HG03097 (cell line): ENCODE results near the gene C1S.
"Not testable (repeated sequence)": the region's sequence is repeated elsewhere in the genome, so short reads cannot be mapped to it uniquely, and the experiment has no call there.

Source experiments
- ATAC-seq: cut with Tn5 transposase; IDR thresholded peaks from one replicate; pipeline ENCODE4 v1.9.1; 2021; ENCODE audit not compliant: unreplicated experiment, low FRiP score

Gene C1S

DNA sequence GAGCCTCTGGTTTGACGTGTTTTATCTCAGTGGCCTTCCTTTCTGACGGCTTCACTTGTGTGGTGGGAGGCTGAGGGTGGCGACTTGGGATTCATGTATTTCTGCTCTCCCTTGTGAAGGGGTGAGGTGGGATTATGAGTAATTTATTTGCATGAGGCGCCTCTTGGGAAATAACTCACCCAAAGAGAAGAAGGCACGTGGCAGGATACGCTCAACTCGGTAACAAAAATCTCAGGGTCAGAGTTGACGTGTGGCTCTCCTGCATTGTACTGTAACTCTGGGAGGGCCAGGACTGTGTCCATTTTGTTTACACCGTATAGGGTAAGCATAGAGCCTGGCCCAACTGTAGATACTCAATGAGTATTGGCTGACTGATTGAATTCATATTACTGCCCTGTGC, 14.6 kb upstream of the C1S start:
- ATAC-seq: no peak

DNA sequence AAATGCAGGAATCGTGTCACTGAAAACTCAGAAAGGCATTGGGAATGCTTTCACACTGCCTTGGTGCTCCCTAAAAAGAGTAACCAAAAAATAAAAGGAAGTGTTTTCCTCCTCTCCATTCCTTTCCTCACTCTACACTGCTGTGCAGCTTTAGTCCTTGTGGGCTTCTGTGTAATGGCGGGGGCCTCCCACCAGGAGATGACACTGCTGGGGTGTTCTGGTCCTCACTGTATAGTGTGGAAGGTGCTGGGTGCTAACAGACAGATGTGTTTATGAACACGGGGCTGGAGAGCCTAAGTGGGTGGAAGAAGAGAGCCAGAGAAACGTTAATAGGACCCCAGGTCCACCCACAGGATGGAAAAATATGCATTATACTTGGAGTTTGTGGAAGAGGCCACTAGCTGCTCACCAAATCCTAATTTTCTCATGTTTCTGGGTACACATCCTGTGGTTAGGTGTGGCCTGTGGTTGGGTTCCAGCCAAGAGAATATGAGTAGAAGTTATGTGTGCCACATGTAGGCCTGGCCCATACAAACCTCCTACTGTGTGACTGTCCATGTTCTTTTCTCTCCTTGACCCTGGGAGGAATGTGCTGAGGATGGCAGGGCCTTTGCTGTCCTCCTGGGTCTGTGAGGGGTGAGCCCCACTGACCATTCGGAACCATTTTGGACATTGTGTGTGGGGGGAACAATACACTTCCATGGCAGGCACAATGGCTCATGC, 14.0 kb upstream of the C1S start:
- ATAC-seq: no peak

DNA sequence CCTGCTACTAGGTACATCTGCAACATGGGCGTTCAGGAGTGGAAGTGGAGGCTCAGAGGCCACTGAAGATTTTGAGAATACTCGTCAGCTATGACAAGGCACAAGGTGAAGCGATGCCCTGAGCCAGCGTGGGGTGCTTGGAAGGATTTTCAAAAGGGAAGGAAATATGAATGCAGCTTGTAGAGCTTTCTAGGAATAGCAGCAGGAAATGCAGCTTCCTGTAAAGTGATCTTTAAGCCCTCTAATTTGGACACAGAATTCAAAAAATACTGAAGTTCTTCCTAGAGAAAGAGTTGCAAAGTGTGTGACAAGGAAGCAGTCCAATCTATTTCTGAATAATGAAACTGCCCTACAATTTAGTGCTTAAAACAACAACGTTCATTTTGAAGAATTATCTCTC, 13.2 kb upstream of the C1S start:
- no peak for ATAC-seq

DNA sequence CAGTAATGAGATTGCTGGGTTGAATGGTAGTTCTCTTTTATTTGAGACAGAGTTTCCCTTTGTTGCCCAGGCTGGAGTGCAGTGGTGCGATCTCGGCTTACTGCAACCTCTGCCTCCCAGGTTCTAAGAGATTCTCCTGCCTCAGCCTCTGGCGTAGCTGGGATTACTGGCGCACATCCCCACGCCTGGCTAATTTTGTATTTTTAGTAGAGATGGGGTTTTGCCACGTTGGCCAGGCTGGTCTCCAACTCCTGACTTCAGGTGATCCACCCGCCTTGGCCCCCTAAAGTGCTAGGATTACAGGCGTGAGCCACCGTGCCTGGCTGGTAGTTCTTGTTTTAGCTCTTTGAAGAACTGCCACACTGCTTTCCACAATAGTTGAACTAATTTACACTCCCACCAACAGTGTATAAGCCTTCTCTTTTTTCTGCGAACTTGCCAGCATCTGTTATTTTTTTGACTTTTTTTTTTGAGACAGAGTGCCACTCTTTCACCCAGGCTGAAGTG, 11.0 kb upstream of the C1S start:
- not testable (repeated sequence) for ATAC-seq

DNA sequence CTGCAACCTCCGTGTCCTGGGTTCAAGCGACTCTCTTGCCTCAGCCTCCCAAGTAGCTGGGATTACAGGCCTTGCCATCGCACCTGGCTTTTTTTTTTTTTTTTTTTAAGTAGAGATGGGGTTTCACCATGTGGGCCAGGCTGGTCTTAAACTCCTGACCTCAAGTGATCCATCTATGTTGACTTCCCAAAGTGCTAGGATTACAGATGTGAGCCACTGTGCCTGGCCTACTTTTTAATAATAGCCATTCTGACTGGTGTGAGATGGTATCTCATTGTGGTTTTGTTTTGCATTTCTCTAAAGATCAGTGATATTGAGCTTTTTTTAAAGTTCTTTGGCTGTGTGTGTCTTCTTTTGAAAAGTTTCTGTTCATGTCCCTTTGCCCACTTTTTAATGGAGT, 10.5 kb upstream of the C1S start:
- ATAC-seq: not testable (repeated sequence)

DNA sequence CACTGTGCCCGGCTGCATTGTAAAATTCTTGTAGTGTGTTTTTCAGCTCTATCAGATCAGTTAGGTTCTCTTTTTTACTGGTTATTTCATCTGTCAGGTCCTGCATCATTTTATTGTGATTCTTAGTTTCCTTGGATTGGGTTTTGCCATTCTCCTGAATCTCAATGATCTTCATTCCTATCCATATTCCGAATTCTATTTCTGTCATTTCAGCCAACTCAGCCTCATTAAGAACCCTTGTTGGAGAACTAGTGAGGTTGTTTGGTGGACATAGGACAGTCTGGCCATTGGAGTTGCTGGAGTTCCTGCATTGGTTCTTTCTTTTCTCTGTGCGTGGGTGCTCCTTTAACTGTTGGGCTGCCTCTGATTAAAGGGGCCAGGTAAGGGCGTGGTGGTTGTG, 5.6 kb upstream of the C1S start:
- ATAC-seq: no peak

DNA sequence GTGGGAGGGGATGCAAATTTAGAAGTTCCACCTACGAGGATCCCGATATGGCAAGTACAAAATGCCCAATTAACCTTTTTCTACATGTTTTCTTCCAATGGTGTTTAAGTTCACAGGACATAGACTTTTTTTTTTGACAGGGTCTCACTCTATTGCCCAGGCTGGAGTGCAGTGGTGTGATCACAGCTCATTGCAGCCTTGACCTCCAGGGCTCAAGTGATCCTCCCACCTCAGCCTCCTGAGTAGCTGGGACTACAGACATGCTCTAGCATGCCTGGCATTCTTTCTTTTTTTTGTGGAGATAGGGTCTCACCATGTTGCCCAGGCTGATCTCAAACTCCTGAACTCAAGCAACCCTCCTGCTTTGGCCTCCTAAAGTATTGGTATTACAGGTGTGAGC, 4.8 kb upstream of the C1S start:
- ATAC-seq: not testable (repeated sequence)

DNA sequence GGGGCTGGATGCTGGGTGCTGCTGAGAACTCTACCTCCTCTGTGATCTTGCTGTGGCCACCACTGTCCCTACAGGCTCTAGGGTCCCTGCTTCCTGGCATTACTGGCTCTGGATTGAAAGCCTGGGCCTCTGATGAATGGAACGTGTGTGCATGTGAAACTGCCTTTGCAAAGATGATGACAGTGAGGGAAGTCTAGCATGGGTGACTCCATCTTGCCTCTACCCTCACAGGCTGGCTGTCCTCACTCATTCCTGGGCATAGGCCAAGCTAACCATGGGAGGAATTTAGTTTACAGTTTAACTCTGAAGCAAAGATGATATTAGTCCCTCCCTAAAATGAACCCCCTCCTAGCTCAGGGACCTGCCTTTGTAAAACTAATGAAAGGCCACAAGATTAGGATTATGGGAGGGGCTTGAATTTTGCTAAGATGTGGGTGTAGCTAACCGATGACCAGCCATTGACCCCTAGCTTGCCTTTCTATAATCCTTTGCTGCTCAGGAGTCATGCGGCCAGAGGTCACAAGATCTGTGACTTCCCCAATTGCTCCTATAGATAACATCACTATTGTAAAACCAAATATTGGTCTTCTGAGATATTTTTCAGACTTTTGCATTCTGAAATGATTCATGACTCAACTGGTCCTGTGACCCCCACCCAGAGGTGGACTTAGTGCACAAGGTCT, 2.2 kb upstream of the C1S start:
- no peak for ATAC-seq

DNA sequence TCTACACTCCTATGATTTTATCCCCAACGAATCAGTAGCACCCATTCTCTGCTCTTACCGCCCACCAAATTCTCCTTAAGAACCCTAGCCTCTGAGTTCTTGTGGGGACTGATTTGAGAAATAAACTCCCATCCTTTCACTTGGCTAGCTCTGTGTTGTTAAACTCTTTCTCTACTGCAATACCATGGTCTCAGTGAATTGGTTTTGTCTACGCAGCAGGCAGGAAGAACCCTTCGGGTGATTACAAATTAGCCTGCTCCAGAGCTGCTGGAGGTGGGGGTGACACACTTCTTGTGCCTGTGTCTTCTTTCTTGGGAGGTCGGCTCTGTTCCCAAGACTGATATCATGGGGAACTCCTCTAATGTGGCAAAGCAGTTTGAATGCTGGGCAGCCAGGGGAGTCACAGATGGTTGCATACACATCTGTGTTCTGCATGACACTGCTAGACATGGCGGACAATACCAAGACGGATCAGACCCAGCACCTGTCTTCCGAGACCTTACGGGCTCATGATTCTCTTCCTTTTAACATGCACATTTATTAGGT, 1.6 kb upstream of the C1S start:
- ATAC-seq: no peak

DNA sequence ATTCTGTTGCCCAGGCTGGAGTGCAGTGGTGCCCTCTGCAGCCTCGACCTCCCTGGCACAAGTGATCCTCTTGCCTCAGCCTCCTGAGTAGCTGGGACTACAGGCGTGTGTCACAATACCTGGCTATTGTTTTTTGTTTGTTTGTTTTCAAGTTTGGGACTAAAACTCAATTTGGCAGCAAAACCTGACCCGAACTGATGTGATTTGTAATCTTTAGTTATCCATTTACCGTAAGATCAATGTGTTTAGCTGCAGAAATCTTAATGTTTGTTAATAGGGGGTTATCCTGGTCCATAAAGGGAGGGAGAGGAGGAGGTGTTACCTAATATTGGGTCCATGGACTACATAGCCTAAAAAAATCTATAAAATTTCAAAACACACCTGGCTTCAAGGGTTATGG, 738 bp upstream of the C1S start:
- no peak for ATAC-seq

DNA sequence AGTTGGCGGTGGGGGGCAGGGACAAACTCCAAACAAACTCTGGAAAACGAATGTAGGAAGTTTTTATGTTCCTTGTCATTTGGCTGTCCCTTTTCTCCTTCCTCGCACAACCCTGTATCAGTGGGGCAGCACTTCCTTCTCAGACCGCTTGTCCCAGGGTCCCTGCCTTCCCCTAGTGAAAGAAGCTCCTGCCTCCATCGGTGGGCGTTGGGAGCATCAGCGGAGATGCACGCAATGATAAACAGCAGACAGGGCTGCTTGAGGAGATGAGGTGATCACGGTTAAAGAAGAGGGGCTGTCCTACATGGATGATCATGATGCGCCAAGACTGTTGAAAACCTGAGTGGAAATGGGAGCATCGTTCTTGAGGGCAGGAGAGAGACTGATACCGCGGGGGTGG, 620 bp downstream of the C1S start:
- no peak for ATAC-seq

DNA sequence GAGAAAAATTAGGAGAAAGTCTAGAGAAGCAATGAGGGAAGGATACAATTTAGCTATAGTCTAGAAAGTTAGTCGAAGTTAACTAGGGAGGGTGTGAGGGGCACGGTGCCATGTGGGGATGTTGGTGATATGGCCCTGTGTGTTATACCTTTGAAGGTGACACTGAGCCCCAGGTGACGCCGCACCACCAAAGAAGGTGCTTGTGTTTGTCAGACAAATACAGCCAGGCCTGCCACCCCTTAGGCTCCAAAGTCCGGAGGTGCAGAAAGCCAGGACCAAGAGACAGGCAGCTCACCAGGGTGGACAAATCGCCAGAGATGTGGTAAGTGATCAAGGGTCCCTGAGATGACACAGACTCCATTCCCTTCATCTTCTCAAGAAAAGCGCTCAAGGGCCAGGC, 1.1 kb downstream of the C1S start:
- no peak for ATAC-seq

DNA sequence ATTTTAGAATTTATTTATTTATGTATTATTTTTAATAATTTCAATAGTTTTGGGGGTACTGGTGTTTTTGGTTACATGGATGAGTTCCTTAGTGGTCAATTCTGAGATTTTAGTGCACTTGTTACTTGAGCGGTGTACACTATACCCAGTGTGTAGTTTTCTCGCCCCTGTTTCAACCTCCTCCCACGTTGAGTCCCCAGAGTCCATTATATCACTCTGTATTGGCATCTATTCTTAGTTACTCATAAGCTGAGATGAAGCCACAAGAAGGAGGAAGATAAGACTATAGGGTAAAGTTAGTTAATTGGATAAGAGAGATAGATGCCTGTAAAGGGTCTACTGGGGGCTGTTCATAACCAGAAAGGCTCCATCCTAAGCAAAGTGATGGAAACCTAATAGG, 4.0 kb downstream of the C1S start:
- ATAC-seq: no peak

DNA sequence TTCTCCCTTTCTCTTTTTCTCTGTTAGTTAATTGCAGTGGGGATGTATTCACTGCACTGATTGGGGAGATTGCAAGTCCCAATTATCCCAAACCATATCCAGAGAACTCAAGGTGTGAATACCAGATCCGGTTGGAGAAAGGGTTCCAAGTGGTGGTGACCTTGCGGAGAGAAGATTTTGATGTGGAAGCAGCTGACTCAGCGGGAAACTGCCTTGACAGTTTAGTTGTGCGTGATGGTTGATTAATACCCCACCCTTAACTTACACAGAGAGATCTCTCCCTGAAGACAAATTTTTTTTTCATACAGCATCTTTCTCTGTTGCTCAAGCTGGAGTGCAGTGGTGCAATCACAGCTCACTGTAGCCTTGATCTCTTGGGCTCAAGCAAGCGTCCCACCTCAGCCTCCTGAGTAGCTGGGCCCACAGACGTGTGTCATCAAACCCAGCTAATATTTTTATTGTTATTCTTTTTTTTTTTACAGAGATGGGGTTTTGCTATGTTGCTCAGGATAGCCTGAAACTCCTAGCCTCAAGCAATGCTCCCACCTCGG, 4.6 kb downstream of the C1S start:
- no peak for ATAC-seq

DNA sequence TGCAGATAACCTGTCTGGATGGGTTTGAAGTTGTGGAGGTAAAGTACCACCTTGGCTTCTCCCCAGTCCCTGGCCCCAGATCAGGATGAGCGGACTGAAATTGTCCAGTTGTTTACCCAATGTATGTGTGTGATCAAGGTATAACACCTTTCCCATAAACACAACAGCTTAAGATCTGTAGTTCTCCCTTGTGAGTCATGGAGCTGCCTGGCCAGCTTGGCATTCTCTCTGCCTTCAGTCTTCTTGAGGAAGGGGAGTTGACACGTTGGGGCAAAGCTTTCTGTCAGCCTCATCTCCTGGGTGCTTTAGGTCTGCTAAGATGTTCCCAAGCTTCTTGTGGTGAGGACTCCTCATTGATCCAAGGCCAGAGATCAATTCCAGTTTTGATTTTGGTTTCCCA, 6.1 kb downstream of the C1S start:
- no peak for ATAC-seq

DNA sequence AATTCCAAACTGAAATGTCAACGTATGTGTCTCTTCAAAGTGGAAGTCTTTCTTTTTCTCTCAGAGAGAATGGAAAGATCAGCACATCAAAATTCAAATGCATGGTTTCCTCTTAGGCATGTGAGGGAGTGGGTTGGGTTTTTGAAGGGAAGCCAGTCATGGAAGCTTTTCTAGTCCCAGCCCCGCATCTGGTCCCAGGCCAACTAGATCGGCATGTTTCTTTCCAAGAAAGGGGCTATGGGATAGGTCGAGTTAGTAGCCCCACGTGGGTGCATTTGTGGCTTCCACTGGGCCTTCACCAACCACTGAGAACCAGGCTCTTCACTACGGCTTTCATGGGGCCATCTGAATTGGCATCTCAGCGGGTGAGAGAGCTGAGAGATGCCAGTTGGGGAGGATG, 6.6 kb downstream of the C1S start:
- no peak for ATAC-seq

DNA sequence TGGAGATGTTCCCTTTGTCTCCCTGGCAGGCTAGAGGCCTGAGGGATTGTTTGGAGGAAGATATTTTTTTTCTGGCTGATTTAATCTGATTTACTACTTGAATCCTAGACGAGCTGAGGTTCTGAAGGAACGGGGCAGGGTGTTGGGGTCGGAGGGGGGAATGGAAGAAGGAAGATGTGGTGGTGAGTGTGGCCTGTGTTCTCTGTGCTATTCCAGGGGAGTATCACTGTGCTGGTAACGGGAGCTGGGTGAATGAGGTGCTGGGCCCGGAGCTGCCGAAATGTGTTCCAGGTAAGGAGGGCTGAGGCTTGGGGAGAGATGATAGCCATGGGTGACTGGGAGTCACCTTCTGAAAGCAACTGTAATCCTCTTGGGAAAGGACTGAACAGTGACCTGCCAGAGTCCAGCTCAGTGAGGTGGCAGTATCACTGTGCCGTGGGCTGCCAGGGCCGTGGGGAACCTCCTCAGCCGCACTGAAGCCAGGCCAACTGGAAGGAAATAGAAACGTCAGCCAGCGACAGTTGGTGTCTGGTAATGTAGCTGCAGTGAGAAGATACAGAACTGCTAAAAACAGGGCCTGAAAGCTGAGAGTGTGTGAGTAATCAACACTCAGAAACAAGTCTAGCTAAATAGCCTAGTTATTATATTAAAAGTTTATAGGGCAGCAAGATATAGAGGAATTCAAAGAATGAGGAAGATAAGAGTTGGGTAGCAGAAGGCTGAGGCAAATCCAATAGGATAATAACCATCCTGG, 7.9 kb downstream of the C1S start:
- no peak for ATAC-seq

DNA sequence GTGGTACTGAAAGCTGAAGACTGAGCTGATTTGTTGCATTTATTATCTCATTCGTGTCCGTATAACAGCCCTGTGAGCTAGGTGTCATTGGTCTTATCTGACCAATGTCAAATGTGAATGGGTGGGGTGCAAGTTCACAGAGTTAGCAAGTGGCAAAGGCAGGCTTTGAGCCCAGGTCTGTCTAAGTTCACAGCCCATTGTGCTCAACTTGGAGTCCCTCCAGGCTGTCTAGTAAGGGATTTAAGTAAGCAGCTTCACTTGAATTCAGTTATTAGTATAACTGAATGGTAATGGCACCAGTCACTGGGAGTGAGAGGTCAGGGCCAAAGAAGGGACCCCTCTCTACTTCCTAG, 8.5 kb downstream of the C1S start:
- no peak for ATAC-seq

DNA sequence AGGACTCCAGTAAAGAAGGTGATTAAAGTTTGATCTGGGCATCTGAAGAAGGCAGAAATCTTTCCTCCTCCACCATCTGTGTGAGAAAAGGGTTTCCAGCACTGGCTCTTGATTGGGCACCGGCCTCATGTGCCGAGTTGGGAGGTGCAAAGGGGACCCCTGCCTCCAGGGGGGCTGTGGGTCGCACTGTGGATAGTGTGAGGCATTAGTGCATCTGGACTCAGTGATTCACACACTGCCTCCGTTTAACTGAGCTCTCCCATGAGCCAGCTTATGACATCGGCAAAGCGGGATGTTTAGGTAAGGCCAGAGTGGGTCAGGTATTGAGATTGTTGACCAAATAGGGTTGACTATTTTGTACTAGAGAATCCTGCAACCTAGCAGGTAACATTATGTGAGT, 8.9 kb downstream of the C1S start:
- ATAC-seq: no peak

DNA sequence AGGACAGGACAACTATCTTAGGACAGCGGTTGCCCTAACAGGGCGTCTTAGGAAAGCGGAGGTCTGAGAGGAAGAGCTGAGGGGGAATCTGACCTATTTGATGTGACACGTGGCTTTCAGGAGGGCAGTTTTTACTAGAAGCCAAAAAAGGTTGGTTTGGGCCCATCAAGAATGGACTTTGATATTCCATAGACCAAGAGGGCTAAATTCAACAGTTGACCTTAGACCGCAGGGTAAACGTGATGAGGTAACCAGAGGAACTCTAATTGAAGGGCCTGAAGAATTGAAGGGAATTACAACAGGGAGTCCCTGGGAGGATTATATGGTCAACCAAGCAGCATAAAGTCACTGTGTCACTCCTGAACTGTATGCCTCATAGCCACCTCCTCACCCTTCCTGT, 11.5 kb downstream of the C1S start:
- ATAC-seq: no peak

DNA sequence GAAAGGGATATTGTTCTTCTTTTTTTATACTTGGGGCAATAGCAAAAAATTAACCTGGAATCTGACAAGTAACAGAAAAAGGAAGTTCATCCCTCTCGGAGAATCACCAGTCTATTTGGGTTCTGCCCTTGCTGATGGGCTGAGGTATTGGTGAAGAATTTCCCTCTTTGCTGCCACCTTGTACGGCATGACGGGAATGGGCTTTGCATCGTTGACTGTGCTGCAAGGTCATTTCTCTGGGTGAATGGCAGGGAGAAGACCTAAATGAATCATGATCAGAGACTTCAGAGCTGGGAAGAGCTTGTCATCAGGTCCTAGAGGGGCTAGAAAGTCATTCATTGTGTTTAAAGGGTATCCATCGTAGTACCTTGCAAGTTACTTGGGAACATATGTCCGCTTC, 12.0 kb downstream of the C1S start:
- ATAC-seq: no peak
